Activated B cell treated with CpG ODN at 0.5 μM for 24 hours (primary cell): ENCODE data around the gene SGF29. TPM values are rescaled to one million over a fixed set of nuclear protein-coding genes. Genes with fewer than 3 reads are reported as not detected.

ENCODE experiments used
- ATAC-seq: fragments of 200-7000 bp; cut with Tn5 transposase; one replicate; pipeline ENCODE4 v1.10.0; 2021; ENCODE audit warnings: low read depth, mild to moderate bottlenecking, moderate library complexity
- CTCF ChIA-PET: fragments of 350-600 bp; sonication (Branson Sonifier 250); formaldehyde crosslinking; loops from one replicate; lab custom pipeline; 2021; ENCODE audit warnings: antibody characterized with exemption; lab: Charles Lee
- POLR2A ChIA-PET: fragments of 350-600 bp; sonication (Branson Sonifier 250); formaldehyde crosslinking; loops from one replicate; lab custom pipeline; 2021; ENCODE audit warnings: antibody characterized with exemption; lab: Charles Lee
- DNase-seq: peaks from one replicate; pipeline ENCODE4 v3.0.0; 2022
- H3K27ac Mint-ChIP-seq: one replicate; pipeline ENCODE4 v1.8.0; 2020; ENCODE audit warnings: mixed read lengths
- H3K27me3 Mint-ChIP-seq: one replicate; pipeline ENCODE4 v1.8.0; 2021; ENCODE audit warnings: mixed read lengths
- H3K36me3 Mint-ChIP-seq: one replicate; pipeline ENCODE4 v1.8.0; 2021; ENCODE audit warnings: low read depth, mixed read lengths
- H3K4me1 Mint-ChIP-seq: one replicate; pipeline ENCODE4 v1.8.0; 2021; ENCODE audit warnings: mixed read lengths
- H3K4me3 Mint-ChIP-seq: one replicate; pipeline ENCODE4 v1.8.0; 2020; ENCODE audit warnings: mild to moderate bottlenecking, mixed read lengths
- H3K9me3 Mint-ChIP-seq: one replicate; pipeline ENCODE4 v1.8.0; 2020; ENCODE audit warnings: mixed read lengths
- intact Hi-C: fragments of 100-400 bp; cut with micrococcal nuclease; formaldehyde crosslinking; loops from one replicate; pipeline ENCODE4 v1.15.1; 2024
- total RNA-seq: library from RNA; stranded (reverse); gene quantifications from 2 replicates; pipeline ENCODE4 v1.2.3, GENCODE V29; 2022
- TF ChIP-seq, protein P1 (sequence below): fragments of 200-600 bp; IDR thresholded peaks from one replicate; pipeline ENCODE4 v1.8.0; 2022; ENCODE audit warnings: antibody characterized with exemption, mild to moderate bottlenecking

The SGF29 gene
- total RNA-seq = 34.1 and 40.3 TPM in 2 replicates

DNA sequence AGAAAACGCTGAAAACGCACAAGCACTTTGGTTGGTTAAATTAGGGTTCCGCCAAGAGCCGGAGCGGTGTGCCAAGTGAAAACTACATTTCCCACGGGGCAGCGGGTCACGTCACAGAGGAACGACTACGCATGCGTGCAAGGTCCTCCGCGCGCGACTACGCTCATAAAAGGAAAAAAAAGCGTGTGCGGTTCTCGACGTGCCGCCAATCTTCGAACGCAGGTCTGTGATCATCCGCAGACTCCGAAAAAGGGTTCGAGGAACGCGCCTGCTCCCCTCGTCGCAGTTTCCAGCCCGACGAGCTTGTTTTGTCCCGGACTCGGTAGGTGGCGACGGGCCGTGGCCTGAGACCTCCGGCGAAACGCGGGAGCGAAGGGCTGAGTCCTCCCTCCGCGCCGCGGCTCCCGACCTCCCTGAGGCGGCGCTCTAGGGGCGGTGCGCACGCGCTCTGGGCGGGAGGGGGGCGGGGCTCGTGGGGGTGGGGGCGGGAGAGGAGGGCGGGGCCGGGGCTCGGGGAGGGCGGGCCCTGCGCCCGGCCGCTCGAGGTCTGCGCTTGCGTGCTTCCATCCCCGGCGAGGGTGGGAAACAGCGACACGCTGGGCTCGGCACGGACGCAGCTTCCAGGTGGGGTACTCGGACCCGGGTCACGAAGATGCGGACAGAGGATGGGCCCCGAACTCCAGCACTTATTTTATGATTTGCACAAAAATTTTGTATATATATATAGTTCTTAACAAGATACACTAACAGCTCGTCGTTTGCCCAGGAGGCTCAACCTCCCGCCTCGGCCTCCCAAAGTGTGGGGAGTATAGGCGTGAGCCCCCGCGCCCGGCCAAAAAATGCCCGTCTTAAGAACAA lies at the start of gene SGF29:
Gene SGF29, plus strand, starts transcription at position 145 of the 858 bp plus-strand sequence. CDS start 27,150 bp downstream, outside the sequence.
- TF ChIP-seq, protein P1, sequence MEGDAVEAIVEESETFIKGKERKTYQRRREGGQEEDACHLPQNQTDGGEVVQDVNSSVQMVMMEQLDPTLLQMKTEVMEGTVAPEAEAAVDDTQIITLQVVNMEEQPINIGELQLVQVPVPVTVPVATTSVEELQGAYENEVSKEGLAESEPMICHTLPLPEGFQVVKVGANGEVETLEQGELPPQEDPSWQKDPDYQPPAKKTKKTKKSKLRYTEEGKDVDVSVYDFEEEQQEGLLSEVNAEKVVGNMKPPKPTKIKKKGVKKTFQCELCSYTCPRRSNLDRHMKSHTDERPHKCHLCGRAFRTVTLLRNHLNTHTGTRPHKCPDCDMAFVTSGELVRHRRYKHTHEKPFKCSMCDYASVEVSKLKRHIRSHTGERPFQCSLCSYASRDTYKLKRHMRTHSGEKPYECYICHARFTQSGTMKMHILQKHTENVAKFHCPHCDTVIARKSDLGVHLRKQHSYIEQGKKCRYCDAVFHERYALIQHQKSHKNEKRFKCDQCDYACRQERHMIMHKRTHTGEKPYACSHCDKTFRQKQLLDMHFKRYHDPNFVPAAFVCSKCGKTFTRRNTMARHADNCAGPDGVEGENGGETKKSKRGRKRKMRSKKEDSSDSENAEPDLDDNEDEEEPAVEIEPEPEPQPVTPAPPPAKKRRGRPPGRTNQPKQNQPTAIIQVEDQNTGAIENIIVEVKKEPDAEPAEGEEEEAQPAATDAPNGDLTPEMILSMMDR = no peak
- H3K4me1 Mint-ChIP-seq = peaks cover 27% of the 10 kb centered on the region
- peak; percentile 86 for DNase-seq
- ChIA-PET CTCF (interaction anchor here (1.1 kb wide), 1 partner anchor 10 kb away, joined by 3 read pairs; no protein-coding TSS in a partner anchor), POLR2A (interaction anchor here (0.6 to 4.0 kb wide), 8 partner anchors 12 to 370 kb away, joined by 3 to 20 read pairs (median 4); partner anchors contain the start of genes APOBR and CLN3)
- H3K27me3 Mint-ChIP-seq = peaks cover 4% of the 10 kb centered on the region
- H3K36me3 Mint-ChIP-seq = peaks cover 22% of the 10 kb centered on the region
- peak within 1 kb of the TSS; percentile 91 for H3K4me3 Mint-ChIP-seq
- intact Hi-C loops = loop anchor here (1.0 to 5.0 kb wide), 3 partner anchors 60 to 268 kb away; partner anchors contain the start of genes APOBR and ATXN2L
- ATAC-seq = peak; percentile 90
- peak within 1 kb of the TSS; percentile 97 for H3K27ac Mint-ChIP-seq
- H3K9me3 Mint-ChIP-seq = no peaks in the 10 kb centered on the region

DNA sequence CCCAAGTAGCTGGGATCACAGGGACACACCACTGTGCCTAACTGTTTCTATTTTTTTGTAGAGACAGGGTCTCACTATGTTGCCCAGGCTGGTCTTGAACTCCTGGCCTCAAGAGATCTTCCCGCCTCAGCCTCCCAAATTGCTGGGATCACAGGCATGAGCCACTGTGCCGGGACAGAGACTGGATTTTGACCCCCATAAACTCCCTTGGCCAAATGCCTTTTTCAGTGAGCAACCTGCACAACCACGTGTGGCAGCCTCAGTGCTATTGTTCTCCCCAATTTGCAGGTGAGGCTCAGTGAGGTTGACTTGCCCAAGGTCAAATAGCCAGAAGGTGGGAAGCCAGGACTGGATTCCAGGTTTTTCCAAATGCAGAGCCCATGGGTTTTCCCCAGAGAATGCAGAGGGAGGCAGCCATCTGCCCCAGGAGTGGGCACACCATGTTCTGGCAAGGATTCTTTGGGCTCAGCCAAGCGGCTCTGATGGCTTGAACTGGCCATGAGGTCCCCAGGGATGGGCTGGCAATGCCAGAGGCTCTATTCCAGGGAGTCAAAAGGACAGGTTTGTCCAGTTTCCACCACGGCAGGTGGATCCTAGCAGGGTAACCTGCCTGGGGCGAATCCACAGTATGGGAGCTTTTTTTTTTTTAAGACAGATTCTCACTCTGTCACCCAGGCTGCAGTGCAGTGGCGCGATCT lies 48.9 kb upstream of the SGF29 start:
- Mint-ChIP-seq H3K36me3 (no peaks in the 10 kb centered on the region), H3K27me3 (no peaks in the 10 kb centered on the region), H3K4me1 (peaks cover 35% of the 10 kb centered on the region), H3K4me3 (no peak overlapping the region), H3K9me3 (no peaks in the 10 kb centered on the region), H3K27ac (no peak overlapping the region)
- DNase-seq (no peak), ATAC-seq (no peak)
- POLR2A ChIA-PET = no interaction called here
- intact Hi-C loops = no loop called here
- TF ChIP-seq, protein P1 = no peak
- CTCF ChIA-PET = no interaction called here

- ATAC-seq (no peak), DNase-seq (no peak)
- ChIA-PET CTCF (no interaction called here), POLR2A (no interaction called here)
- H3K4me1 Mint-ChIP-seq = peaks cover 29% of the 10 kb centered on the region
- no peak overlapping the region for H3K27ac Mint-ChIP-seq
- H3K27me3 Mint-ChIP-seq = no peaks in the 10 kb centered on the region
- TF ChIP-seq, protein P1 = no peak
- H3K36me3 Mint-ChIP-seq = no peaks in the 10 kb centered on the region
- intact Hi-C loops = no loop called here
- no peak overlapping the region for H3K4me3 Mint-ChIP-seq
- no peaks in the 10 kb centered on the region for H3K9me3 Mint-ChIP-seq
Observed at GRCh38 chr16:28505489-28506137, 48.1 kb upstream of the SGF29 start.

DNA sequence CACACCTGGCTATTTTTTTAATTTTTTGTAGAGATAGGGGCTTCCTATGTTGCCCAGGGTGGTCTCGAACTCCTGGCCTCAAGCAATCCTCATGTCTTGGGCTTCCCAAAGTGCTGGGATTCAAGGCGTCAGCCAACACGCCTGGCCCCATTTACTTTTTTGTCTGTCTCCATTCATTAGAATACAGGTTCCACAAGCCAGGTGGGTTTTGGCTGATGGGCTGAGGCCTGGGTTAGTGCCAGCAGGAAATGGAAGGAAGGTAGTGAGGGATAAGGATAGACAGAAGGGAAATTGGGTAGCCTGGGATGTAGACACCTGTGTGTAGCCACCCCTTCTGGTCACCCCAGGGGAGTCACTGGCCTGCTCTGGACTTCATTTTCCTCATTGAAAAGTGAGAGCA lies 42.7 kb upstream of the SGF29 start:
- peaks cover 27% of the 10 kb centered on the region for H3K4me1 Mint-ChIP-seq
- ATAC-seq (no peak), DNase-seq (no peak)
- TF ChIP-seq, protein P1 = no peak
- H3K27ac Mint-ChIP-seq = no peak overlapping the region
- H3K27me3 Mint-ChIP-seq = no peaks in the 10 kb centered on the region
- ChIA-PET POLR2A (interaction anchor here (0.9 kb wide), 1 partner anchor 19 kb away, joined by 4 read pairs; the partner anchor contains the start of gene CLN3), CTCF (no interaction called here)
- no peaks in the 10 kb centered on the region for H3K36me3 Mint-ChIP-seq
- no peaks in the 10 kb centered on the region for H3K9me3 Mint-ChIP-seq
- intact Hi-C loops = no loop called here
- H3K4me3 Mint-ChIP-seq = no peak overlapping the region
